ENCODE measurements around the gene ABHD14A.

- TF ChIP-seq CTCF (conservative IDR thresholded peaks at IDR 0.05; ENCODE audit: low read length) (no peak), EZH2phosphoT487 (IDR thresholded peaks at IDR 0.05; ENCODE audit: borderline replicate concordance, low read depth, low read length) (no peak)
These were observed 53.7 kb downstream of the ABHD14A start for GRCh38 chr3:52028572-52028971.

All from OCI-LY7 (cell line).